DMS79 treated with DMSO at 0.1 percent for 48 hours (cell line): Measurements from ENCODE around the gene PABPC5.

ENCODE experiments used
- DNase-seq: peaks from one replicate; lab custom pipeline; 2025; lab: John Stamatoyannopoulos, UW

Gene PABPC5

DNA sequence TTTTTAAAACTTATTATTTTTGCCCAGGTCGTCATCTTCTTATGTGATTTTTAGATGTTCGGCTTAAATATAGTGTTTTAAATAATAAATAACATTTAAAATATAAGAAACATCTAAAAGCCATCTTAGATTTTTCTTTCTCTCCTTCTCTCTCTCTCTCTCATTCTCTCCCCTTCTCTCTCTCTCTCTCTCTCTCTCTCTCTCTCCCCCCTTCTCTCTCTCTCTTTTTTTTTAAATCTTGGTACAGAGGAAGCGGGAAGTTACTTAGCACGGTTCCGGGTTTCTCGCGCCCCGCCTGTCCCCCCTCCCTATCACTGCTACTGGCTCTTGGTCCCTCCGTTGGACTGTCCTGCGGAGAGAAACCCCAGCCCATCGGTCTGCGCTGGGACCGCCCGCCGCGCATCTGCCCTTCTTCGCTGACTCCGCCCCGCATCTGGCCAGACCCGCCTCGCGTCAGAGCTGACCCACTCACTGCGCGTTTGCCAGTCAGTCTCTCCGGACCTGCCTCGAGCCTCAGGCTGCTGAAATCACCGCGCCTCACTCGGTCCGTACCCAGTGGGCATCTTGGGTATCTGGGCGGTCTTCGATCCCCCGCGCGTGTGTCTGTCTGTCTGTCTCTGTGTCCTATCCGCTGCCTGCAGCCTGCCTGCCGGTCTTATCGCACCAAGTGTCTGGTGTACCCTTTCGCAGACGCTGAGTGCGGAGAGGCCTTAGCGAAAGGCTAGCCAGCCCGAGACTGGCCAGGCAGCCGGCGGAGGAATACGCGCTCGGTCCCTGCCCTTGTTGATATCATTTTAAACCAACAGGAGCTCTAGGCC lies at the start of gene PABPC5:
Gene PABPC5 (plus strand): TSS at position 489 of the 818 bp plus-strand sequence. CDS start 739 bp downstream, outside the sequence.
- DNase-seq = no peak

DNA sequence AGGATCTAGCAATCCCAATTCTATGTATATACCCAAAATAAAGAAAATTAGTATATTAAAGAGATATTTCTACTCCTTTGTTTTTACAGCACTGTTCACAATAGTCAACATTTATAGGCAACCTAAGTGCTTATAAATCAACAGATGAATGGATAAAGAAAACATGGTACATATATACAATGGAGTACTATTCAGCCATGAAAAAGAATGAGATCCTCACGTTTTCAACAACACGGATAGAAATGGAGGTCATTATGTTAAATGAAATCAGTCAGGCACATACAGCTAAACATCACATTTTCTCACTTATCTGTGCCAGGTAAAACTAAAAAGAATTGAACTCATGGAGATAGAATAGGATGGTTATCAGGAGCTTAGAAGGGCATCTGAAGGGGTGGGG lies 45.6 kb upstream of the PABPC5 start:
- DNase-seq = no peak

DNA sequence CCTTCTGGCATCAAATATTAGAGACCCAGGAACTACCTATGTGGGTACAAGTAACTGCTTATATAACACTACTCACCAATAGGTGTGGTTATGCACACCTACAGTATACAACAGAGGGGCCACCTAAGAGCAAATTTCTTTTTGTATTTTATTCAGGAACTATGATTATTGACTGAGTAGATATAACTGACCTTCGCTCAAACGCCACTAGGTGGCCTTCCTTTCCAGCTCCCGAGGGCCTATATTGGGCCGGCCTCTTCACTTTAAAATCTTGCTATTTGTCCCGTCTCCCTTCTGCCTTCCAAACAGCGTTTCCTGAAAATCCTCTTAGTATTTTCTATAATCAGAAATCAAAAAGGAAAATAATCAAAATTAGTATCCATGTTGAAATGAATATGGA lies 19.9 kb upstream of the PABPC5 start:
- no peak for DNase-seq

DNA sequence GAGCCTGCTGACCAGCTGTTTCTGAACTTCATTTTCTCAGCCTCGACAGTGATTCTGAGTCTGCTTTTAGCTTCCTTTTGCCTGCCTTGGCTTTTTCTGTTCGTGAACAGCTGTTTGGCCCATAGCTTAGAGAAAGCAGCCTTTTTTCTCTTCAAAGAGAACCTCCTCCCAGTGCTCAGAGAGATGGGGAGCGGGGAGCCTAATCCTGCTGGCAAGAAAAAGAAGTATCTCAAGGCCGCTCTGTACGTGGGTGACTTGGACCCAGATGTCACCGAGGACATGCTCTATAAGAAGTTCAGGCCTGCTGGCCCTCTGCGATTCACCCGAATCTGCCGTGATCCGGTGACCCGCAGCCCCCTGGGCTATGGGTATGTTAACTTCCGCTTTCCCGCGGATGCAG lies 756 bp downstream of the PABPC5 start:
- no peak for DNase-seq
